ENCODE data around the gene TENM3. TPM values are rescaled to one million over a fixed set of nuclear protein-coding genes. Genes with fewer than 3 reads are reported as not detected.

The TENM3 gene
- polyA plus RNA-seq, 3 donors: 1.8 to 10.3 (median 2.3) TPM

DNA sequence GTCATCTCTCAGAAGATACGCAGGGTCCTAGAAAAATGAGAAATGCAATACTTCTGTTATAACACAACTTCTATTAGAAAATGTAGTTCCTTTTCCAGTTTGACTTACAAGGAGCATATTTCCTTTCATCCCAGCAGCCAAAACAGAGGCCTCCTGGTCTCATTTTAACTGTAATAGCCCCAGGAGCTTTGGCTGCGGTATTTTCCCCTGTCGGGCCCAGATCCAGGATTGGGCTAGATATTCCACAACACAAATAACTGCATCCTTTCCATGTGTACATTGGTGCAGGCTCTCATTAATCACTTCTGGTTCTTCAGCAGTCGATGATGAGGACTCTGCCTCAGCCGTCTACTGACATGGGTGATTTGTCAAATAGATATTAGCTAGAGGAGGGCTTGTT is 166.1 kb downstream of the TENM3 start:
- H3K27ac ChIP-seq (ENCODE audit: low read depth, low read length): no peak overlapping the region
- whole genome bisulfite sequencing, 3 donors: 69 to 81% (median 77%) methylated on average over 5 of the region's 5 CpGs

DNA sequence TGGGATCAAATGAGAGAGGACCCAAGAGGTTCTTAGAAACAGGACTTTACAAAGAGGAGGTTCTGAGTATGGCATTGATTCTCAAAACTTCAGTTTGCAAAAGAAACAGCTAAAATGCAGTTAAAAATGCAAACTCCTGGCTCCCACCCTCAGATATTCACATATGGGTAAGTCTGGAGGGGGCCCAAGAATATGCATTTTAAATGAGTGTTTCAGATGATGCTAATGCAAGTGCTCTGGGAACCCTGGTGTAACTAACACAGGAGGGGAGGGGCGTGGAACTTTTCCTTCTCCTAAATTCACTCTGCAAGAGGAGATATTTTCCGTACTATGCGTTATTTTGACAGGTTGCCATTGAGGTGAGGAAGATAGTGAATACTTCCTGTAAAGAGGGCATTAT is 168.2 kb downstream of the TENM3 start:
- 76 to 92% (median 91%) methylated on average over 3 of the region's 3 CpGs for WGBS, 3 donors
- no peak overlapping the region for H3K27ac ChIP-seq (ENCODE audit: low read depth, low read length)

DNA sequence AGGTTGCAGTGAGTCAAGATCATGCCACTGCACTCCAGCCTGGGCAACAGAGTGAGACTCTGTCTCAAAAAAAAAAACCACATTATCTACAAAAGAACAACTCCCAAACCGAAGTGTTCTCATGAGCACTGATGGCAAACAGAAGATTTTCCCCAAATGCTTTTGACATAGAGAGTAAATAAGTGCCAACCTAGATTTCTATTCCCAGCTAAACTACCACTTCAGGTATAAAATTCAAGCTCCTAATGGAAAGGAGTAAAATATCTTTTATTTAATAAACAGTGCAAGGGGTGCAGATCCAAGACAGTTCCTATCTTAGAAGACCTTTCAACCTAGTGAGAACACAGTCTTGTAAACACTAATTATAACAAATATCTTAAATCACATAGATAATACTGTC is 170.3 kb downstream of the TENM3 start:
- 80 to 91% (median 86%) methylated on average over 1 of the region's 1 CpG for WGBS, 3 donors
- no peak overlapping the region for H3K27ac ChIP-seq (ENCODE audit: low read depth, low read length)

- 47 to 71% (median 55%) methylated on average over 2 of the region's 2 CpGs for WGBS, 3 donors
Observed at GRCh38 chr4:182415116-182415515, 171.9 kb downstream of the TENM3 start.

DNA sequence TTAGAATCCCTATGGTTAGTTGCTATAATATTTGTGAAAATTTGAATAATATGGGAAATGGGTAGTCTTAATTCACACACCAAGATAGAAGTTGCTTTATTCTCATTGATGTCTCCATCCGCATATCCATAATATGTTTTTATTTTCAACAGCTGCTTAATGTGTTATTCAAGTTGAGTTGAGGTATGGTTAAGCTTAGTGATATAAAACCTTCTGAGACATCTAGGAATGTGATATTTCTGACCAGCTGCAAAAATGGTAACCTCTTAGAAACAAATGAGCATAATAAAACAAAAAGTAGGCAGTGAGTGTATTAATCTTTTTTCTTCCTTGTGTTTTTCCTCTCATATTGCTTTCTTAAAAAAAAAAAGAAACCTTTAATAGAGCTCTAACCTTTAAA is 172.9 kb downstream of the TENM3 start:
- no peak overlapping the region for H3K27ac ChIP-seq (ENCODE audit: low read depth, low read length)
- WGBS, 3 donors: 95 to 100% (median 99%) methylated on average over 1 of the region's 1 CpG

More at GRCh38 chr4:182415116-182415515, 171.9 kb downstream of the TENM3 start:
- H3K27ac ChIP-seq (ENCODE audit: low read depth, low read length): no peak overlapping the region

DNA sequence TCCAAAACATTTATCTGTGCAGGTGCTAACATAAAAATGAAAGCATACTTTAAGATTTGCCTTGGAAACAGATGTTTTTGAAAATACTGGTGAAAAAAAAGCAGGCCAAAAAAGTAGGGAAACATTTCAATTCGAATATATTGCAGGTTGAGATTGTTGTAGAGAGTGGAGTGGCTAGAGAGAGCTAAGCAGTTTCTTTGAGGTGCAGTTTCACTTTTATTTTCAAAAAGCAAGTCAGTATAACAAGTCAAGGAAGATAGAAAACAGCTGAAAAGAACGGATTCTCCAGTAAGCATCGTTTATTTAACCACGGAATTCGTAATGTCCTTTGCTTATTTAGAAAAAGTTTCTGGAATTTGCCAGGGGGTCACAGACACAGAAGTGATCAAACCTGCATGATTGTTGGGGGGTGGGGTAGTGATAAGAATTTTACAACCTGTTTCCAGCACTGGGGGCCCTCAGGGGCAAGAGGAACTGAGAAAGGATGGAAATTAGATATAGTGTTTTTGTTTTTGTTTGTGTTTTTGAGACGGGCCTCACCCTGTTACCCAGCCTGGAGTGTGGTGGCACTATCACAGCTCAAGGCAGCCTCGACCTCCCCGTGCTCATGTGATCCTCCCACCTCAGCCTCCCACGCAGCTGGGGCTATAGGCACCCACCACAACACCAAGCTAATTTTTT is 175.0 kb downstream of the TENM3 start:
- H3K27ac ChIP-seq (ENCODE audit: low read depth, low read length): no peak overlapping the region
- 62 to 72% (median 62%) methylated on average over 9 of the region's 9 CpGs for WGBS, 3 donors

DNA sequence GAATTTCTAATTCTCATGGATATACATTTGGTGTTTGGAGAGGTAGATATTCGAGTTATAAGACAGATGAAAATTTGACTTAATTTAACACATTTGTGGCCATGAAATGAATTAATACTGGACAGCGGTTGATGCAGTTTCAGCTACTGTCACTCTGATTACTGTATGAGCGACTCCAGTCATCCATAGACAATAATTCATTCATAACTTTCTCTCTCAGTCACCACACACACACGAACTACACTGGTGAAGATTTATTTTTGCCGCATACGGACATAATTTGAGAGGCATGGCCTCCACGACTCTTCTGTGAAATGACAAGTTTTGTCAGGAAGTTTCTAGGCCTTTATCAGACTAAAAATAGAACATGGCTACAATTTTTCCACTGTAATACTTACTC is 177.0 kb downstream of the TENM3 start:
- no peak overlapping the region for H3K27ac ChIP-seq (ENCODE audit: low read depth, low read length)
- WGBS, 3 donors: 76 to 82% (median 77%) methylated on average over 7 of the region's 7 CpGs

GRCh38 chr4:182421753-182422152 is 178.6 kb downstream of the TENM3 start:
- no peak overlapping the region for H3K27ac ChIP-seq (ENCODE audit: low read depth, low read length)
- WGBS, 3 donors: 63 to 83% (median 67%) methylated on average over 5 of the region's 5 CpGs

- no peak overlapping the region for H3K27ac ChIP-seq (ENCODE audit: low read depth, low read length)
- WGBS, 3 donors: 83 to 92% (median 88%) methylated on average over 2 of the region's 2 CpGs
Observed at GRCh38 chr4:182425302-182425701, 182.1 kb downstream of the TENM3 start.

GRCh38 chr4:182426901-182427300 is 183.7 kb downstream of the TENM3 start:
- no peak overlapping the region for H3K27ac ChIP-seq (ENCODE audit: low read depth, low read length)
- 50 to 60% (median 55%) methylated on average over 1 of the region's 1 CpG for WGBS, 3 donors

GRCh38 chr4:182427554-182427953 is 184.4 kb downstream of the TENM3 start:
- WGBS, 3 donors: 82 to 88% (median 83%) methylated on average over 2 of the region's 2 CpGs
- no peak overlapping the region for H3K27ac ChIP-seq (ENCODE audit: low read depth, low read length)

DNA sequence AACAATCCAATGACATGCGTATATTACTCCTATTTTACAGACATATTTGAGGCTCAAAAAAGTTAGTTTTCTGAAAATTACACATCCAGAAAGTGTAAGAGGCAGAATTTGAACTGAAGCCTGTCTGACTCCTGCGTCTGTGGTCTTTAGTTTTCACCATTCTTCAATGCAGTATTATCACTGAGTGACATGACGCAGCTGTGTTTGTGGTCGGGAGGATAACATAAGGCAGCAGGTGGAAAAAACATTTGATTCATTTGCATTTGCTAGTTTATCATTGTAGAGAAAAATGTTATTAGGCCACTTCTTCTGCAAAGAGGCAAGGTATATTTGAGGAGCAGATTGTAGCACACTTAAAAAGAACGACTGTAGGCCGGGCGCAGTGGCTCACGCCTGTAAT is 186.7 kb downstream of the TENM3 start:
- H3K27ac ChIP-seq (ENCODE audit: low read depth, low read length): no peak overlapping the region
- WGBS, 3 donors: 79 to 92% (median 84%) methylated on average over 8 of the region's 8 CpGs

DNA sequence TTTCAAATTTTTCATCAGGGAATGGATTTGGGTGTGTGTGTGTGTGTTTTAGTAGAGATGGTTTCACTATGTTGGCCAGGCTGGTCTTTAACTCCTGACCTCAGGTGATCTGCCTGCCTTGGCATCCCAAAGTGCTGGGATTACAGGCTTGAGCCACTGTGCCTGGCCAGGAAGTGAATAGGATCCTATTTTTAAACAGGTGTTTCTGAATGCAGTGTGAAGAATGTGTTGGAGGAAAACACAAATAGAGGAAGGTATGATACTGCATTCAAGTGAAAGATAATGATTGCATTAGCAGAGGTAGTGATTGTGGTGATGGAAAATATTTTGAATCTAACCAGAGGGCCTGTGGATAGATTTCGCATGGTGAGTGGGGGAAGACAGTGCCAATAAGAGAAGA is 189.6 kb downstream of the TENM3 start:
- WGBS, 3 donors: 81 to 89% (median 83%) methylated on average over 1 of the region's 1 CpG

DNA sequence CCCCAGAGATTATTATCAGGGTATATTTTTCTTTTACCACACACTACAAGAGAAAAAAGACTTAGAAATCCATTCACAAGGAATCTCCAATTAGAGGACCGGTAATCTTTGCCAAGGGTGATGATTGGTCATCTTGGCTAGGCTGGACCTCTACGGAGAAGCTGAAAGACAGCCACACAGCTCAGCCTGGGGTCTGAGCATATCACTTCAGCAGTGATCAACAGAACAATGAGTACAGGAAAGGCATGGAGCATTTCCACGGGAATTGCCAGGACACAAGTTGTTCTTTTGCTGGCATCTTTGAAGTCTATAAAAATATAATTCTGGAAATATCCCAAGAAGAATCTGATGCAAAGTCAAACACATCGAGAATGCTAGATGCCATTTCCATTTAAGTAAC is 191.5 kb downstream of the TENM3 start:
- 71 to 80% (median 78%) methylated on average over 4 of the region's 4 CpGs for WGBS, 3 donors
- no peak overlapping the region for H3K27ac ChIP-seq (ENCODE audit: low read depth, low read length)

More for the DNA sequence above, 189.6 kb downstream of the TENM3 start:
- no peak overlapping the region for H3K27ac ChIP-seq (ENCODE audit: low read depth, low read length)

DNA sequence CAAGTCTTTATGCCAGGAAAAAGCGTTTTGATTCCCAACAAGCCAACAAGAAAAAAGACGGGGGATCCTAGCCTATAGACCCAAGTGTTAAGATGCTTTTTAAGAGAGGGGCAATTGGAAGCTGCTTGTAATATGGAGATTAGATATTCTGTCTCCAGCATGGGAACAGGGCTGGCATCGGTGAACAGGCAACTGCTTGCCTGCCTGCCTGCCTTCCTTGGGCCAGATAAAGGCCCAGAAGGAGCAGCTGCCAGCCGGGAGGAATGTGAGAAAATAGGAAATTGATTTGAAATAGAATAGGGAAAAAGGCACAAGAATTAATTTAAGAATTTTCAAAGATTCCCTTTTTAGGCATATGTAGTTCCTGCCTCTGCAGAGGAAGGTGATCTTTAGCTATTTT is 192.2 kb downstream of the TENM3 start:
- no peak overlapping the region for H3K27ac ChIP-seq (ENCODE audit: low read depth, low read length)
- 80 to 89% (median 84%) methylated on average over 4 of the region's 4 CpGs for WGBS, 3 donors

GRCh38 chr4:182443070-182443469 is 199.9 kb downstream of the TENM3 start:
- no peak overlapping the region for H3K27ac ChIP-seq (ENCODE audit: low read depth, low read length)

DNA sequence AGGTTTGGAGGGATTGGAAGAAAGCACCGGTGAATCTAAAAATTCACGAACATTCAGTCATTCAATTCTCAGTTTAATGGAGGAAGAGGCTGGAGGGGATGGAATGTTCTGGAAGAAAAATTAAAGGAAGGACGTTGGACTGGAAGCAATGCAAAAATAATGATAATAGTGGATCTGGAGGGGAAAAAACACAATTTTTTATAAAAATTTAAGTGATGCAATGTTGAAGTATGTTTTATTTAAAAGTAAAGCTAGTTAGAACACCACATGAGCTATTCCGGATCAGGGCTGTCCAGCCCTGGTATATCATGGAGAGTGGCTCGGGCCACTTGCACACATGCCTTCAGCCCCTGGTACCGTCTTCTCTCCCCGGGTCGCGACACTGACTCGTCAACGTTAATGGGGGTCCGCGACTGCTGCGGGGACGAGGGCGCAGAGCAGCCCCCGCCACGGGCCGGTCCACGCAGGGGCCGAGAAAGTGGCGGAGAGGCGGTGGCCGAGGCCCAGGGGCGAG is 204.6 kb downstream of the TENM3 start:
- H3K27ac ChIP-seq (ENCODE audit: low read depth, low read length): no peak overlapping the region
- 8 to 12% (median 9%) methylated on average over 25 of the region's 25 CpGs for WGBS, 3 donors

DNA sequence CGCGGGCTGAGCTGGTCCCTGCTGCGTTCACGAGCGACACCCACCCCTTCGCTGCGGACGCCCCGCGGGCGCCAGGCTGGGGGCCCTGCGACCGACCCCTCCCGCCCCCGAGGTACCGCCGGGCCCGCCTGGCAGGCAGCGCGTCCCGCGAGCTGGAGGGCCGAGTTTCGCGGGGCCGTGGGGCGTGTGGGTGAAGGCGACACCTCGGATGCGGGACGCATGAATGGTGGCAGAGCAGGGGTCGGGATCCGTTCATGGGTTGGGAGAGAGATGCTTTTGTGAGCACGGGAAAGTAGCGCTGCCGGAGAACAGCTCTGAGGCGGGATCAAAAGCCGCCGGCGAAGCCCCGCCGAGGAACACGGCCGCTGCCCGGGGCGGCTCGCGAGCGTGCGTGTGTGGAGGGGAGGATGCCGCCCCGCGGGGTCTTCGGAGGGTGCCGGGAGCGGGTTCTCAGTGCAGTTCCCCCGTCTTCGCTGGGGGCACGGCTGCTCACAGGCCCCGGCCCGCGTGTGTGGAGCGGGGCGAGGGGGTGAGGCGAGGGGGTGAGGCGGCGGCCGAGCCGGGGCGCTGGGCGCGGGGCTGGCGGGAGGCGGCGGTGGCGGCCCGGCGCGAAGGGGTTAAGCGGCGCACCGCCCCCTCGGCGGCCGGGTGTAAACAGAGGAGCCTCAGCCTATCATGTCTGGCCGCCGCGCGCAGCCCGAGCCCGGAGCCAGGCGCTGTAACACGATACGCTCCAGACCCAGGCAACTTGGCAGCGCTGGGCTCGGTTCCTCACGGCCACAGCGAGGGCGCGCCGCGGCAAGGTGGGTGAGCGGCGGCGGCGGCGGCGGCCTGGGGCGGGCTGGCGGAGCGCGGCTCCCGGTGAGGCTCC is 205.3 kb downstream of the TENM3 start:
- no peak overlapping the region for H3K27ac ChIP-seq (ENCODE audit: low read depth, low read length)
- 1% methylated on average over 96 to 113 of the region's 113 CpGs for WGBS, 3 donors

GRCh38 chr4:182449186-182449929 is 206.2 kb downstream of the TENM3 start:
- WGBS, 3 donors: 1% methylated on average over 23 to 34 of the region's 34 CpGs
- no peak overlapping the region for H3K27ac ChIP-seq (ENCODE audit: low read depth, low read length)

All from adipose tissue (tissue), 3 donors.